Large intestine (tissue), 12 donors: ENCODE results near the gene MCIDAS. TPM values are rescaled to one million over a fixed set of nuclear protein-coding genes. Genes with fewer than 3 reads are reported as not detected.

Experiments
- DNase-seq, 2 donors: peaks; one replicate each; pipeline versions ENCODE4 v3.0.0 to v3.0.0-alpha.2; 2013
- H3K27ac ChIP-seq: one replicate; pipeline ENCODE4 v1.5.1; 2013; ENCODE audit warnings: low read length
- H3K27me3 ChIP-seq: 2 replicates; pipeline ENCODE4 v1.6.1; 2013; ENCODE audit warnings: low read length; ENCODE audit not compliant: control insufficient read depth, insufficient read depth
- H3K36me3 ChIP-seq: 2 replicates; pipeline ENCODE4 v1.6.1; 2013; ENCODE audit warnings: low read length; ENCODE audit not compliant: control insufficient read depth, insufficient read depth
- H3K4me1 ChIP-seq: one replicate; pipeline ENCODE4 v1.6.1; 2013; ENCODE audit warnings: low read length; ENCODE audit not compliant: control insufficient read depth, insufficient read depth
- H3K4me3 ChIP-seq: one replicate; pipeline ENCODE4 v1.5.1; 2013; ENCODE audit warnings: low read length
- H3K9me3 ChIP-seq: one replicate; pipeline ENCODE4 v1.6.1; 2013; ENCODE audit warnings: mild to moderate bottlenecking, low read depth, low read length, moderate library complexity; ENCODE audit not compliant: control insufficient read depth
- WGBS: methylation state at CpG from one replicate; pipeline ENCODE4 v1.1.5; 2013; ENCODE audit warnings: low lambda C conversion rate; ENCODE audit not compliant: insufficient coverage; 5-methylcytosine and 5-hydroxymethylcytosine counted together
- long read RNA-seq, 11 donors: transcript quantifications; one replicate each; lab custom pipeline, GENCODE V29; 2026
- polyA plus RNA-seq: library from polyadenylated mRNA; unstranded; fragments of 120-200 nt; gene quantifications from one replicate; pipeline ENCODE4 v1.2.1, GENCODE V29; 2013

The MCIDAS gene
- polyA plus RNA-seq: not detected
- long read RNA-seq, donor 1: 0 reads
- long read RNA-seq, donor 2: 0 reads
- long read RNA-seq, donor 3: 0 reads
- long read RNA-seq, donor 4: 0 reads
- long read RNA-seq, donor 5: 0 reads
- long read RNA-seq, donor 6: 0 reads
- long read RNA-seq, donor 7: 0 reads
- long read RNA-seq, donor 8: 0 reads
- long read RNA-seq, donor 9: 0 reads
- long read RNA-seq, donor 10: 0 reads
- long read RNA-seq, donor 11: 0 reads

DNA sequence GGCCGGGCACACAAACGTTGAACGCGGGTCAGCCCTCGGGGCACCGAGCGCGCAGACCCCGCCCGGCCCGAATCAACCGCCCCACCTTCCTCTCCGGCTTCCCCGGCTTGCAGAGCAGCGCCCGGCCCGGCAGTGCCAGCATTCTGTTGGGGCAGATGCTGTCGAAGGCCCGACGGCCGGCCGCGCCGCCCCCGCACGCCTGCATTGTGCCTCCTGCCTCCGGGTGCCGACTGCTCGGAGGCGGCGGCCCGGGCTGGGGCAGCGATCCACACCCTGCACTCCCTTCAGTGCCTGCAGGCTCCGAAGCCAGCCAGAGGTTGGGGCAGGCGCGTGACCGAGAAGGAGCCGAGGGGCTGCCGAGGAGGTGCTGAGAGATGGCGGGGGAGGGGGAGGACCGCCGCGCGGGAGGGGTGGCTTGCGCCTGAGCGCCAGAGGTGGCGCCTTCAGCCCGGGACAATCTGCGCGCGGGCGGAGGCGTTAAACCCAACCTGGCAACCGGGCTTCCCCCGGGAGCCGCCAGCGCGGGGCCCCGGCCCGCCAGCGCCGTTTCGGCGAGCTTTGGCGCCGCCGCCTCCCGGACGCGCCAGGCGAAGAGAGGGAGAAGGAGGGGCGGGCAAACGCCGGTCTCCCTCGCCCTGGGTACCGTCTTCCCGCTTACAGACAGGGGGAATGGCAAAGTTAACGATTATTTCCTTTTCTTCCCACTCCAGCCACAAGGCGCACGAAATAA lies at the start of gene MCIDAS:
Gene MCIDAS (minus strand): TSS at position 382 of the 730 bp plus-strand sequence. CDS start 177 bp downstream, at position 205.
- peak in 1 of 2 donors; percentile 51 for DNase-seq
- H3K4me1 ChIP-seq: peaks cover 28% of the 10 kb centered on the region
- no CpG with 5 or more reads among the region's 80 CpGs for WGBS
- H3K27ac ChIP-seq: no peak within 1 kb of the TSS
- no peaks in the 10 kb centered on the region for H3K36me3 ChIP-seq
- H3K9me3 ChIP-seq: peaks cover 26% of the 10 kb centered on the region
- peak within 1 kb of the TSS; percentile 4 for H3K4me3 ChIP-seq
- peaks cover 100% of the 10 kb centered on the region for H3K27me3 ChIP-seq

DNA sequence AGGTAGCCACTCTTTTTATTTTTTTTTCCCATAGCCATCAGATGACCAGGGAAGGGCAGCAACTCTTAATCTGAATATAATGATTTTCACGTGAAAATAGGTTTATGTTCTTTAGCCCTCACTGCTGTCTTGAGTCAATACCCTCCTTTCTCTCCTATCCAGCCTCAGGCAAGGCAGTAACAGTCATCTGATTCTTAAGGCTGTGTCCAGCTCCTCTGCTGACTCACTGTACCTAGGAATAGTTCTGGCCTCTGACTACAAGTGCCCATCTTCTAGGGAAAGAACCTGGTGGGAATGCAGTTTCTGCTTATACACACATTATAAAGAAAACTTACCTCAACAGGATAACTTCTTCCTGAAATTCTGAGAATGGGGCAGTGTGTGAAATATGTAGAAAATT lies 49.7 kb upstream of the MCIDAS start:
- Histone ChIP-seq H3K36me3 (peaks cover 69% of the 10 kb centered on the region), H3K4me3 (no peak overlapping the region), H3K9me3 (no peaks in the 10 kb centered on the region), H3K27ac (no peak overlapping the region), H3K4me1 (no peaks in the 10 kb centered on the region), H3K27me3 (no peaks in the 10 kb centered on the region)
- WGBS: 100% methylated on average over 1 of the region's 1 CpG
- DNase-seq: no peak

DNA sequence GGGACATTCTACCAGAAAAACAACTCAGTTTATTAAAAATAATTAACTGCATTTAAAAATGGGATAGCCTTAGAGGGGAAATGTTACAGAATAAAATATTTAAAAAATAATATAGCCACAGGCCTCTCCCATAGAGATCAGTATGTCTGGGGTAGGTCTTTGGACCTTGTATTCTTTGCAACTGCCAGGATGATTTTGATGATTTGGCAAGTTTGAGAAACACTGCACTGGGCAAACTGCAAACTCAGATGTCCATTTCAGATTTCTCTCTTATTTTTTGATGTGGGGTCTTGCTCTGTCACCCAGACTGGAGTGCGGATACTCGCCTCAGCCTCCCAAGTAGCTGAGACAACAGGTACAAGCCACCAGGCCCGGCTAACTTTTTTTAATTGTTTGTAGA lies 31.2 kb upstream of the MCIDAS start:
- H3K36me3 ChIP-seq: peaks cover 41% of the 10 kb centered on the region

DNA sequence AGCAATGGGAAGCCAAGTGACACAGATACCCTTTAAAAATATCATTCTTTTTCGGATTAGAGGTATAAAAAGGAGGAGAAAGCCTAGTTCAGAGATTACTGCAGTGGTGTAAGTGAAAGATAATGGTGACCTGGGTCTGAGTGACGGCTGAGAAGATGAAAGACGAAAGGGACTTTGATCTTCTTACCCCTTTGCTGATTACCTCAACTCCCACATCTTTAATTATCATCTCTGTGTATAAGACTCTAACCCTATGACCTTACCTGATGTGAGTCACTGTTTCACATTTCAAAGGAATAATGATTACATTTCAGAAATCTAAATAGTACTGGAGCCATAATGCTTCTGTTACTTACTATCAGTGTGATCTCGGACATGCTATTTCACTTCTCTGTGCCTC lies 27.7 kb upstream of the MCIDAS start:
- DNase-seq: no peak
- Histone ChIP-seq H3K27ac (no peak overlapping the region), H3K36me3 (peaks cover 28% of the 10 kb centered on the region), H3K4me3 (no peak overlapping the region), H3K4me1 (no peaks in the 10 kb centered on the region), H3K9me3 (no peaks in the 10 kb centered on the region), H3K27me3 (no peaks in the 10 kb centered on the region)
- 55% methylated on average over 2 of the region's 4 CpGs for WGBS

More for the DNA sequence above, 31.2 kb upstream of the MCIDAS start:
- DNase-seq: peak; percentile 16 to 17
- H3K4me1 ChIP-seq: no peaks in the 10 kb centered on the region
- no peaks in the 10 kb centered on the region for H3K27me3 ChIP-seq
- H3K27ac ChIP-seq: no peak overlapping the region
- H3K9me3 ChIP-seq: no peaks in the 10 kb centered on the region
- WGBS: no CpG with 5 or more reads among the region's 3 CpGs
- no peak overlapping the region for H3K4me3 ChIP-seq

DNA sequence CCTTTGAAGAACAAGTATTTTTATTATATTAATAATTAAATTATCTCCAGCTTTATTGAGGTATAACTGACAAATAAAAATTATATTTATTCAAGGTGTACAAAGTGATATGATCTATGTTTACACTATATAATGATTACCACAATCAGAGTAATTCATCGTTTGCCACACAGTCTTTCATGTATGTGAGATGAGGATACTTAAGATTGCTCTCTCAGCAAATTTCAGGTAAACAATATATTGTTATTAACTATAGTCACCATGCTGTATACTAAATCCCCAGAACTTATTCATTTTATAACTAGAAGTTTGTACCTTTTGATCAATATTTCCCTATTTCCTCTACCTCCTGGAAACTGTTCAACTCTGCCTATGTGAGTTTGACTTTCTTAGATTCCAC lies 22.9 kb upstream of the MCIDAS start:
- Histone ChIP-seq H3K4me3 (no peak overlapping the region), H3K9me3 (no peaks in the 10 kb centered on the region), H3K4me1 (no peaks in the 10 kb centered on the region), H3K27me3 (no peaks in the 10 kb centered on the region), H3K27ac (no peak overlapping the region), H3K36me3 (no peaks in the 10 kb centered on the region)
- DNase-seq: no peak
- 20% methylated on average over 1 of the region's 1 CpG for WGBS

DNA sequence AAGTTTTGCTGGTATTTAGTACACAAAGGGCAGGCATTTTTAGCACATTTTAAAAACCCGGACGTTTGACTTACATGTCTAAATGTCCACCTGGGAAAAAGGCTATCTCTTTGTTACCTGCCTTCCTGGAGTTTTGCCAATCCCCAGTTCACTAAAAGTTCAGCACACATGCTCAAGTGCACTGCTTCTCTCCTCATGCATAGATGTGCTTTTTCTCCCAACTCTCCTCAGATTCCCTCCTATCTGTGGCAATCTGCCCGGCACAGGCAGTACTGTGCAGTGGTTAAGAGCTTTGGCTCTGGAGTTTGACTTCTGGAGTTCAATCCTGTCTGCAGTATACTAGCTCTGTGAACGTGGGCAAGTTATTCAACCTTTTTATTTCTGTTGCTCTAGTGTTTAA lies 14.6 kb upstream of the MCIDAS start:
- Histone ChIP-seq H3K4me3 (no peak overlapping the region), H3K27me3 (peaks cover 28% of the 10 kb centered on the region), H3K4me1 (no peaks in the 10 kb centered on the region), H3K27ac (no peak overlapping the region), H3K9me3 (no peaks in the 10 kb centered on the region), H3K36me3 (no peaks in the 10 kb centered on the region)
- DNase-seq: no peak
- WGBS: no CpG with 5 or more reads among the region's 4 CpGs

DNA sequence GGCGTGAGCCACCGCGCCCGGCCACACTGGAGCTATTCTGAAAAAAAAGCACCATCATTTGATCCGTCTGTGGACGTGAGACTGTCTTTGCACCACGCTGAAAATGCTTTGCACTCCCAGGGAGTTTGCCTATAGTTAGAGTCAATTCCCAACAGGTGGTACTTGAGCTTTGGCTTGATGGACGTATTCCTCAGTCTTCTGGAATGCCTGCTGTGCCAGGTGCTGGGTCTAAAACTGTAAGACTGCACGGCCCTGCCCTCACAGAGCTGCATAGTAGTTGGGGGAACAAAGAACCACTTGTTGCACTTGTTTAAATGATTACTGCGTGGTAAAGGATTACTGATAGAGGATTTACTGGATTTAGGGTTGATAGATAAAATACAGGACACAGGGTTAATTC lies 9.7 kb upstream of the MCIDAS start:
- peaks cover 70% of the 10 kb centered on the region for H3K27me3 ChIP-seq
- H3K36me3 ChIP-seq: no peaks in the 10 kb centered on the region
- no peak overlapping the region for H3K27ac ChIP-seq
- WGBS: 33% methylated on average over 1 of the region's 10 CpGs
- DNase-seq: no peak
- peaks cover 24% of the 10 kb centered on the region for H3K4me1 ChIP-seq
- no peak overlapping the region for H3K4me3 ChIP-seq
- peaks cover 12% of the 10 kb centered on the region for H3K9me3 ChIP-seq

DNA sequence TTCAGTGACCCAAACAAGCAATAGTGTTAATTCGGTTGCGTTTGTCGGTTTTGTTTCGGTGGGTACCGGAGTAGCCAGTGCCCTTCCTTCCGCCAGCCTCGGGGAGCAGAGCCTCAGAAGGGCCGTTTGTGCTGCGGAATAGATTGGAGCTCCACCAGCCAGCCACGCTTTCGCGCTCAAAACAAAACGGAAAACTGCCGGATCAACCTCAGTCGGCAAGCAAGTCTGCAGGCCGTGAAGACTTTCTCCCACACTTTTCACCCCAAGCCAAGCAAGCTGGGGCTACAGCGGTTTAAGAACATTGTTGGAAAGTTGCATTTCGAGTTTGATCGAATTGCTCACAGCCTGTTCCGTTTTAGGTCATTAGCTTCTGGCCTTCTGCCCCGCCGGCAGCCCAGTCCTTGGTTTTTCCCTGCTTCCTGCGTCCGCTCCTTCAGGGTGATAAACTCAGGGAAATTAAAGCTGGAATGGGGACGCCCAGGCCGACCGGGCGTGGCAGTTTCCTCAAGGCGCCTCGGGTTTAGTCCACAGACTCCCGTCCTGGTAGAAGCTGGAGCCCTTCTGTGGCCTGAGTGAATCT lies 7.1 kb upstream of the MCIDAS start:
- no CpG with 5 or more reads among the region's 31 CpGs for WGBS
- peaks cover 87% of the 10 kb centered on the region for H3K27me3 ChIP-seq
- DNase-seq: peak in 1 of 2 donors; percentile 66
- peaks cover 31% of the 10 kb centered on the region for H3K4me1 ChIP-seq
- H3K36me3 ChIP-seq: no peaks in the 10 kb centered on the region
- H3K9me3 ChIP-seq: peaks cover 18% of the 10 kb centered on the region
- no peak overlapping the region for H3K27ac ChIP-seq
- H3K4me3 ChIP-seq: peak overlapping the region; percentile 43

DNA sequence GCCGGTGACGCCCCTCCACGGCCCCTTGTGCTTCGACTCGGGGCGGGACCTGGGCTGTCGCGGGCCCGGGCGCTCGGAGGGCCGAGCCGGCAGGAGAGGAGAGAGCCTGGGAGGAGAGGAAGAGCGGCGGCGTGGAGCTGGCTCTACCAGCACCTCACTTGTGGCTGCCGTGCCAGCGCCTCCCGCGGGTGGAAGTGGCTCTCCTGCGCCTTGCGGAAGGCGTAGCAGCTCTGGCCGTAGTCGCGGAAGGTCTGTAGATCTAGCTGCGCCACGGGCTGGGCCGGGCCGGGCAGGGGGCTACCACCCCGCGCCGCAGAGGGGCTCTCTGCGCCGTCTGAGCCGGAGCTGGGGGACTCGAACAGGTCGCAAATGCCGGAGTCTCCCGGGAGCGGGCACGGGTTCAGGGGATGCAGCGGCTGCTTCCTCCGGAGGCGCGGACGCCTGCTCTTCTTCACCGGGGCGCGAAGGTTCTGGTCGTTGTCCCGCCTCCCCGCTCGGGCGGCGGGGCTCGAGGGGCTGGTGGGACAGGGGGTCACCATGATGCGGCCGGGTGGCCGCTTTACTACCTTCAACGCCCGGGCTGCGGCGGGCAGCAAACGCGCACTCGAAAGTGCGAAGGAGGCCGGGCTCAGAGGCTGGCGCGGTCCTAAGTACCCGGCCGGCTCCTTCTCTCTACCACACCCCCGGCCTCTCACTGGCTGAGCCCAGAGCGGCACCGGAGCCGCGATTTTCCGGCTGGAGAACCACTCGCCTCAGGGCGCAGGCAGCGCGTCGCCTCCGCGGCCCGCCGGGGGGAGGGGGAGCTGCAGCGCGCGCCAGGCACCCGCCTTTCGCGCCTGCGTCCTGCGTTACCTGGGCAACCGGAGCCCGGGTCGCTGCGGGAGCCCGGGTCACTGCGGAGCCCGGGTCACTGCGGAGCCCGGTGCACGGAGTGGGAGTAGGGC lies 6.1 kb upstream of the MCIDAS start, which contains the start of gene CCNO:
Gene CCNO (minus strand): TSS at position 624 of the 944 bp plus-strand sequence. CDS start 85 bp downstream, at position 539.
- Histone ChIP-seq H3K9me3 (peaks cover 18% of the 10 kb centered on the region), H3K4me1 (peaks cover 31% of the 10 kb centered on the region), H3K36me3 (no peaks in the 10 kb centered on the region), H3K27me3 (peaks cover 91% of the 10 kb centered on the region), H3K27ac (no peak within 1 kb of the TSS), H3K4me3 (peak within 1 kb of the TSS; percentile 43)
- no CpG with 5 or more reads among the region's 106 CpGs for WGBS
- peak in 1 of 2 donors; percentile 69 for DNase-seq
